HG03558 (cell line): ENCODE measurements around the gene TLCD1.

Experiments
- ATAC-seq: cut with Tn5 transposase; IDR thresholded peaks from one replicate; pipeline ENCODE4 v1.9.1; 2021; ENCODE audit warnings: moderate number of reproducible peaks; ENCODE audit not compliant: unreplicated experiment; ENCODE audit errors: extremely low read depth

TLCD1 gene

GRCh38 chr17:28715217-28715616 is 10.8 kb downstream of the TLCD1 start:
- no peak for ATAC-seq

GRCh38 chr17:28714281-28714680 is 11.8 kb downstream of the TLCD1 start:
- no peak for ATAC-seq

GRCh38 chr17:28712705-28713415 is 13.2 kb downstream of the TLCD1 start:
- no peak for ATAC-seq

- ATAC-seq: no peak
Observed at GRCh38 chr17:28712032-28712704, 13.9 kb downstream of the TLCD1 start.

- ATAC-seq: no peak
Observed at GRCh38 chr17:28711723-28712031, 14.4 kb downstream of the TLCD1 start, which contains the start of gene PROCA1. PROCA1 (minus strand) TSS chr17:28711888; CDS start chr17:28711660, 228 bp downstream.

- peak; percentile 41 for ATAC-seq
Observed at GRCh38 chr17:28710861-28711722, 14.9 kb downstream of the TLCD1 start.

GRCh38 chr17:28707339-28707720 is 18.7 kb downstream of the TLCD1 start:
- ATAC-seq: no peak

GRCh38 chr17:28706471-28707338 is 19.3 kb downstream of the TLCD1 start:
- ATAC-seq: no peak

- no peak for ATAC-seq
Observed at GRCh38 chr17:28705728-28706334, 20.2 kb downstream of the TLCD1 start.

- ATAC-seq: no peak
Observed at GRCh38 chr17:28705074-28705659, 20.9 kb downstream of the TLCD1 start.

- ATAC-seq: no peak
Observed at GRCh38 chr17:28704219-28704858, 21.7 kb downstream of the TLCD1 start.

GRCh38 chr17:28703552-28704218 is 22.3 kb downstream of the TLCD1 start:
- no peak for ATAC-seq

- no peak for ATAC-seq
Observed at GRCh38 chr17:28702752-28703150, 23.3 kb downstream of the TLCD1 start.

GRCh38 chr17:28702026-28702751 is 23.8 kb downstream of the TLCD1 start:
- ATAC-seq: no peak

- ATAC-seq: no peak
Observed at GRCh38 chr17:28700830-28701492, 25.1 kb downstream of the TLCD1 start.

GRCh38 chr17:28700278-28700677 is 25.8 kb downstream of the TLCD1 start:
- ATAC-seq: no peak

GRCh38 chr17:28698253-28698941 is 27.6 kb downstream of the TLCD1 start:
- no peak for ATAC-seq
